Nephron (organoid): ENCODE measurements around the gene ERGIC2.

Experiments
- H3K27ac Mint-ChIP-seq, 3 experiments: 2 replicates each; pipeline ENCODE4 v1.8.0; 2020; ENCODE audit warnings: mixed read lengths in 3 of 3, mild to moderate bottlenecking in 2 of 3, moderate library complexity in 1 of 3
- H3K27me3 Mint-ChIP-seq: 2 replicates; pipeline ENCODE4 v1.8.0; 2021; ENCODE audit warnings: low read depth, mild to moderate bottlenecking, moderate library complexity, mixed read lengths
- H3K36me3 Mint-ChIP-seq: 2 replicates; pipeline ENCODE4 v1.8.0; 2020; ENCODE audit warnings: low read depth, mixed read lengths
- H3K4me1 Mint-ChIP-seq: 2 replicates; pipeline ENCODE4 v1.8.0; 2020; ENCODE audit warnings: mixed read lengths
- H3K4me3 Mint-ChIP-seq, 3 experiments: 2 replicates each; pipeline ENCODE4 v1.8.0; 2020; ENCODE audit warnings: mild to moderate bottlenecking in 3 of 3, mixed read lengths in 3 of 3, moderate library complexity in 2 of 3
- H3K9me3 Mint-ChIP-seq: 2 replicates; pipeline ENCODE4 v1.8.0; 2020; ENCODE audit warnings: mixed read lengths
- CTCF ChIP-seq, 3 experiments: fragments of 200-600 bp; sonication (generic); IDR thresholded peaks; one replicate each; pipeline ENCODE4 v1.5.0; 2021; ENCODE audit warnings: antibody characterized with exemption in 3 of 3; ENCODE audit not compliant: unreplicated experiment in 3 of 3

The ERGIC2 gene

GRCh38 chr12:29426498-29426897, 45.5 kb upstream of the ERGIC2 start:
- TF ChIP-seq CTCF (IDR thresholded peaks at IDR 0.05; ENCODE audit: unreplicated experiment in 3 of 3) = no peak
- no peak overlapping the region for H3K27ac Mint-ChIP-seq
- no peak overlapping the region for H3K4me3 Mint-ChIP-seq
- H3K9me3 Mint-ChIP-seq = peaks cover 3% of the 10 kb centered on the region
- no peaks in the 10 kb centered on the region for H3K36me3 Mint-ChIP-seq
- no peaks in the 10 kb centered on the region for H3K27me3 Mint-ChIP-seq
- no peaks in the 10 kb centered on the region for H3K4me1 Mint-ChIP-seq

- Mint-ChIP-seq H3K36me3 (no peaks in the 10 kb centered on the region), H3K4me3 (no peak overlapping the region), H3K27ac (no peak overlapping the region), H3K9me3 (peaks cover 3% of the 10 kb centered on the region), H3K27me3 (no peaks in the 10 kb centered on the region), H3K4me1 (no peaks in the 10 kb centered on the region)
- no peak for TF ChIP-seq CTCF (IDR thresholded peaks at IDR 0.05; ENCODE audit: unreplicated experiment in 3 of 3)
Measured at GRCh38 chr12:29425722-29426121, 44.8 kb upstream of the ERGIC2 start.

GRCh38 chr12:29416748-29417147, 35.8 kb upstream of the ERGIC2 start:
- no peak for TF ChIP-seq CTCF (IDR thresholded peaks at IDR 0.05; ENCODE audit: unreplicated experiment in 3 of 3)
- H3K27ac Mint-ChIP-seq = no peak overlapping the region
- H3K4me3 Mint-ChIP-seq = no peak overlapping the region
- peaks cover 11% of the 10 kb centered on the region for H3K4me1 Mint-ChIP-seq
- H3K9me3 Mint-ChIP-seq = peaks cover 16% of the 10 kb centered on the region
- H3K27me3 Mint-ChIP-seq = peaks cover 4% of the 10 kb centered on the region
- peaks cover 5% of the 10 kb centered on the region for H3K36me3 Mint-ChIP-seq

GRCh38 chr12:29415111-29415510, 34.1 kb upstream of the ERGIC2 start:
- Mint-ChIP-seq H3K9me3 (peaks cover 23% of the 10 kb centered on the region), H3K4me1 (peaks cover 11% of the 10 kb centered on the region), H3K4me3 (no peak overlapping the region), H3K36me3 (peaks cover 5% of the 10 kb centered on the region), H3K27me3 (peaks cover 4% of the 10 kb centered on the region), H3K27ac (no peak overlapping the region)
- no peak for TF ChIP-seq CTCF (IDR thresholded peaks at IDR 0.05; ENCODE audit: unreplicated experiment in 3 of 3)

GRCh38 chr12:29414368-29414767, 33.4 kb upstream of the ERGIC2 start:
- H3K27ac Mint-ChIP-seq = no peak overlapping the region
- no peak overlapping the region for H3K4me3 Mint-ChIP-seq
- no peak for TF ChIP-seq CTCF (IDR thresholded peaks at IDR 0.05; ENCODE audit: unreplicated experiment in 3 of 3)
- H3K27me3 Mint-ChIP-seq = peaks cover 4% of the 10 kb centered on the region
- H3K36me3 Mint-ChIP-seq = peaks cover 5% of the 10 kb centered on the region
- peaks cover 26% of the 10 kb centered on the region for H3K9me3 Mint-ChIP-seq
- peaks cover 11% of the 10 kb centered on the region for H3K4me1 Mint-ChIP-seq

- H3K4me1 Mint-ChIP-seq = no peaks in the 10 kb centered on the region
- no peaks in the 10 kb centered on the region for H3K27me3 Mint-ChIP-seq
- no peak overlapping the region for H3K27ac Mint-ChIP-seq
- H3K36me3 Mint-ChIP-seq = no peaks in the 10 kb centered on the region
- peaks cover 9% of the 10 kb centered on the region for H3K9me3 Mint-ChIP-seq
- no peak for TF ChIP-seq CTCF (IDR thresholded peaks at IDR 0.05; ENCODE audit: unreplicated experiment in 3 of 3)
- no peak overlapping the region for H3K4me3 Mint-ChIP-seq
Measured at GRCh38 chr12:29405561-29405960, 24.6 kb upstream of the ERGIC2 start.
